Esophagus (tissue), 2 donors: ENCODE data around the gene GLB1L3. TPM values are rescaled to one million over a fixed set of nuclear protein-coding genes. Genes with fewer than 3 reads are reported as not detected.

Experiments
- H3K27ac ChIP-seq, 2 donors: one replicate each; pipeline ENCODE4 v1.5.1; 2013; ENCODE audit warnings: low read depth in 2 of 2, mild to moderate bottlenecking in 2 of 2, inconsistent platforms in 1 of 2, low read length in 1 of 2, moderate library complexity in 1 of 2
- H3K27me3 ChIP-seq, 2 donors: one replicate each; pipeline ENCODE4 v1.6.1; 2013; ENCODE audit warnings: low read length in 2 of 2, control low read depth in 1 of 2, mild to moderate bottlenecking in 1 of 2; ENCODE audit not compliant: insufficient read depth in 2 of 2, control insufficient read depth in 1 of 2
- H3K36me3 ChIP-seq, 2 donors: one replicate each; pipeline ENCODE4 v1.6.1; 2013; ENCODE audit warnings: low read length in 1 of 2; ENCODE audit not compliant: control insufficient read depth in 2 of 2, insufficient read depth in 2 of 2
- H3K4me1 ChIP-seq, 2 donors: one replicate each; pipeline ENCODE4 v1.6.1; 2013; ENCODE audit warnings: low read length in 1 of 2; ENCODE audit not compliant: control insufficient read depth in 2 of 2, insufficient read depth in 2 of 2
- H3K4me3 ChIP-seq, 2 donors: one replicate each; pipeline ENCODE4 v1.5.1; 2013; ENCODE audit warnings: low read length in 2 of 2, mild to moderate bottlenecking in 2 of 2, low read depth in 1 of 2, moderate library complexity in 1 of 2
- H3K9me3 ChIP-seq, 2 donors: one replicate each; pipeline ENCODE4 v1.6.1; 2013; ENCODE audit warnings: mild to moderate bottlenecking in 2 of 2, low read depth in 1 of 2, low read length in 1 of 2, moderate library complexity in 1 of 2; ENCODE audit not compliant: control insufficient read depth in 2 of 2, insufficient read depth in 1 of 2
- WGBS, 2 donors: extraction: QIAGEN DNeasy Blood & Tissue Kit; methylation state at CpG; one replicate each; pipeline ENCODE4 v1.1.7; 2013; 5-methylcytosine and 5-hydroxymethylcytosine counted together
- polyA plus RNA-seq, 2 donors: library from polyadenylated mRNA; stranded (reverse); fragments of 200-250 nt; gene quantifications; one replicate each; pipeline ENCODE4 v1.2.3, GENCODE V29; 2013
- donor health status: healthy with polysubstance abuse.
- donor health status: Bipolar disorder and iron deficiency.

GLB1L3 gene
- polyA plus RNA-seq, 2 donors = 0.04 to 0.08 TPM

DNA sequence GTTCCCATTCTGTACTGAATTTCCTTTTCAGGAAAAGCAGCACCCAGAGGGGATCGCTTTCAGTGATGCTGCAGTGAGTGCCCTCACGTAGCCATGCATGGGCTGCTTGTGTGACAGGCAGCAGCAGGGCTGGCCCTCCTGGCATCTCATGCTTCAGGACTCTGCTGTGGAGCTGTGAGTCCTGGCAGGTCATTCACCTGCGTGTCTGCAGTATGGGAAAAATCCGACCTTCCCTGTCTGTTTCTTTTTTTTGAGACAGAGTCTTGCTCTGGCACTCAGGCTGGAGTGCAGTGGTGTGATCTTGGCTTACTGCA, 69.0 kb downstream of the GLB1L3 start:
- Histone ChIP-seq H3K4me1 (peaks cover 0 to 4% of the 10 kb centered on the region in 2 donors), H3K36me3 (no peaks in the 10 kb centered on the region), H3K4me3 (no peak overlapping the region), H3K9me3 (no peaks in the 10 kb centered on the region), H3K27ac (no peak overlapping the region), H3K27me3 (no peaks in the 10 kb centered on the region)
- 85 to 89% methylated on average over 4 of the region's 4 CpGs for WGBS, 2 donors

DNA sequence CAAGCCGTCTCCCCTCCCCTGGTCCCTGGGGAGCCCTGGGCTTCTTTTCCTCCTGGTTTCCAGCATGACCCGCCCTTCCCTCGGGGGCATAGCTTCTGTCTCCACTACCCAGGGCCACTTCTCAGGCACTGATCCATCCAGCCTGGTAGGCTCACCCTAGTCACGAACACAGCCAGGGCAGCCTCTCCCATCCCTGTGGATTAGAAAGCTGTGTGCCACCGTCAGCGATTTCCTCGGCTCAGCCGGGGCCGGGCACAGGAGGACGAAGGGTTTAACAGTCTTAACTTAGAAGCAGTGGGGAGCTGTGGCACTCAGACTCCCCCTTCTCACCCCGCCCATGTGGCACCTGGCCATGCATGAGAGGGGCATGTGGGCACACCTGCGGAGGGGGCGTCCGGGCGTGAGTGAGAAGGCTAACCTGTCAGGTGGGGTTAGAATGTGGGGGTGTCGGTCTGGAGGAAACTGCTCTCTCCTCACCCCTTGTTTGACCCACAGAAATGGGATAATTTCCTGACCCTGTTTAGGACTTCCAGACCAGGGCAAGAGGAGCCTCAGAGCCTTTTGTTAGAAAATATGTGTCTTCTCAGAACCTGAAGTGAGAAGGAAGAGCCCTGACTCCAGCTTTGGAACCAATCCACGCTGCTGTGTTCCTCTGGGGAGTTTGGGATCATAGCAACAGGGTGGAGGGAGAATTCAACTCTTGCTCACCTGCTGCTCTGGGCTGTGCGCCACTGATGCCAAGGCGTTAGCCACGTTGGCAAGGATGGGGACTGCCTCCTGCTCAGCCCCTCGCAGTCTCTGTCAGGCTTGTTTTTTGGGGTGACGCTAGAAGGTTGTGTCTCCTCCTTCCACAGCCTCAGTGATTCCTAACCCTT, 70.2 kb downstream of the GLB1L3 start:
- H3K27ac ChIP-seq = no peak overlapping the region
- H3K9me3 ChIP-seq = no peaks in the 10 kb centered on the region
- H3K4me3 ChIP-seq = no peak overlapping the region
- peaks cover 0 to 4% of the 10 kb centered on the region in 2 donors for H3K4me1 ChIP-seq
- no peaks in the 10 kb centered on the region for H3K27me3 ChIP-seq
- 56 to 71% methylated on average over 22 of the region's 22 CpGs for WGBS, 2 donors
- no peaks in the 10 kb centered on the region for H3K36me3 ChIP-seq

DNA sequence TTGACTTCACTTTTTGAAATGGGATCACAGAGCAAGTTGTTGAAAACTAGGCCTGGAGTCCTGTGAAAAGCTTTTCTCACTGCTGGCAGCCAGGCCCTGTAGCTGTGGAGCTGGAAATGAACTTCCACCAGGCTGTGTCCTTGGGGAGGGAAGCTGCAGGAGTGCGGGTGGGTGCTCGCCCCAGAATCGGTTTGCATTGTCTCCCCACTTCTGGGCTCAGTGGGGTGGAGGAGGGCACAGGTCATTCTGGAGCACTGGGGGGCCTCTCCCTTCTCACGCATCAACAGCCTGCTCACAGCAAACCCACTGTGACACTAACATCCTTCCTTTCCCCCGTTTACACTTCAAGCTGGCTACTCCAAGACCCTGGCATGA, 70.8 kb downstream of the GLB1L3 start:
- 79 to 87% methylated on average over 5 of the region's 5 CpGs for WGBS, 2 donors
- Histone ChIP-seq H3K27me3 (no peaks in the 10 kb centered on the region), H3K4me3 (no peak overlapping the region), H3K4me1 (peaks cover 0 to 4% of the 10 kb centered on the region in 2 donors), H3K36me3 (no peaks in the 10 kb centered on the region), H3K9me3 (no peaks in the 10 kb centered on the region), H3K27ac (no peak overlapping the region)

DNA sequence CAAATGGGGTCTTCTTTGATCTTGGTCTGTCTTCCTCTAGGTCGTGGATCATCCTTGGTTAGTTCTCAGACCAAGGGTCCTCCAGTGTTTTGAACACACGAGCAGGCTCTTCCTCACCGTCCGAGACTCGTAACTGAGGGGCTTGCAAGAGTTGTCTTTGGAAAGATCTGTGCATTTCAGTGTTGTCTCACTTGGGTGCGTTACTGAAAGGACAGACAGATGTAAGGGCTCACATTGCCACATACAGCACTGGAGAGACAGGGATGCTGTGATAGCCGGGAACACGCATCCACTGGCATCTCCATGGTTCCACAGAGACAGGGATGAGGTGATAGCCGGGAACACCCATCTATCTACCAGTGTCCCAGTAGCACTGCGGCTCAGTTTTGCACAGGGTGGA, 71.3 kb downstream of the GLB1L3 start:
- 84 to 91% methylated on average over 10 of the region's 10 CpGs for WGBS, 2 donors
- no peaks in the 10 kb centered on the region for H3K9me3 ChIP-seq
- H3K4me1 ChIP-seq = peaks cover 0 to 4% of the 10 kb centered on the region in 2 donors
- H3K27me3 ChIP-seq = no peaks in the 10 kb centered on the region
- H3K4me3 ChIP-seq = no peak overlapping the region
- no peak overlapping the region for H3K27ac ChIP-seq
- H3K36me3 ChIP-seq = no peaks in the 10 kb centered on the region

DNA sequence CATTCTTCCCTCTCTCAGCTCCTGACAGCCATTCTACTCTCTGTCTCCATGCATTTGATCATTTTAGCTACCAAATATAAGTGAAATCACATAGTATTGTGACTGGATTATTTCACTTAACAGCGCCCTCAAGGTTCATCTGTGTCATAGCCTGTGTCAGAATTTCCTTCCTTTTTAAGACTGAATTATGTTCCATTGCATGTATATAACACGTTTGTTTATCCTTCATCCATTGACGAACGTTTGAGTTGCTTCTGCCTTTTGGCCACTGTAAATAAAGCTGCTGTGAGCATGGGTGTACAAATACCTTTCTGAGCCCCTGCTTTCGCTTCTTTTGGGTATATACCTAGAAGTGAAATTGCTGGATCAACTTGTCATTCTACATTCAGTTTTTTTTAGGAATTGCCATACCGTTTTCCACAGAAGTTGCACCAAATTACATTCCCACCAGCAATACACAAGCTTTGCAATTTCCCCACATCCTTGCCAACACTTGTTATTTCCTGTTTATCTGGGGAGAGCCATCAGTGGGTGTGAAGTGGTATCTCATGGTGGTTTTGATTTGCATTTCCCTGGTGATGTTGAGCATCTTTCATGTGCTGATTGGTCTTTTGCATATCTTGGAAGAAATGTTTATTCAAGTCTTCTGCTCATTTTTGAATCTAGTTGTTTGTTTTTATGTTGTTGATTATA, 73.1 kb downstream of the GLB1L3 start:
- no peaks in the 10 kb centered on the region for H3K27me3 ChIP-seq
- WGBS, 2 donors = 64% methylated on average over 6 of the region's 6 CpGs

DNA sequence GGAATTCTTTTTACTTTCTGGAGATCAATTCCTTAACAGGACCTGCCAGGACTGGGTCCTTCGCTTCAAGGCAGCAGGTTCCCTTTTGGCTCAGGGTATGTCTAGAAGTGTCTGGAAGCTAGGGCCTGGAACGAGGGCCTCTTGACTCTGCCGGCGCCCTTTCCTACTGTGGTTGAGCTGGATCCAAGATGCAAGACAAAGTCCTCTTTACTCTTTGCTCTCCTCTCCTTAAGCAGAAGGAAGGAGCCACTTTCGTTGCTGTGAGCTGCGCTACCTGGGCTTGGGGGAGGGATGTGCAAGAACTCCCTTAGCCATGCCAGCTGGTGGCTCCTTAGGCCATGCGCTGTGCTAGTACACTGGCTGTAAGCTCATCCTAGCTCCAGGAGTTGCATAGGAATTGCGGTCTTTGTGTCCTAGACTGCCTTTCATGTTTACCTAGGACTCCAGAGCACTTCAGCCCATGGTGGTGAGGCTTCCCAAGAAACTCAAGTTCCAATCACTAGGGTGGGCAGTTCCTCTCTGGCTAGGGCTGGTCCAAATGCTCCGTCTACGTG, 73.7 kb downstream of the GLB1L3 start:
- H3K27ac ChIP-seq = no peak overlapping the region
- H3K36me3 ChIP-seq = no peaks in the 10 kb centered on the region
- 90 to 92% methylated on average over 10 of the region's 10 CpGs for WGBS, 2 donors
- no peak overlapping the region for H3K4me3 ChIP-seq
- peaks cover 0 to 4% of the 10 kb centered on the region in 2 donors for H3K4me1 ChIP-seq
- no peaks in the 10 kb centered on the region for H3K27me3 ChIP-seq
- H3K9me3 ChIP-seq = no peaks in the 10 kb centered on the region

More for the DNA sequence above, 73.1 kb downstream of the GLB1L3 start:
- Histone ChIP-seq H3K4me1 (peaks cover 0 to 4% of the 10 kb centered on the region in 2 donors), H3K9me3 (no peaks in the 10 kb centered on the region), H3K36me3 (no peaks in the 10 kb centered on the region), H3K4me3 (no peak overlapping the region), H3K27ac (no peak overlapping the region)

DNA sequence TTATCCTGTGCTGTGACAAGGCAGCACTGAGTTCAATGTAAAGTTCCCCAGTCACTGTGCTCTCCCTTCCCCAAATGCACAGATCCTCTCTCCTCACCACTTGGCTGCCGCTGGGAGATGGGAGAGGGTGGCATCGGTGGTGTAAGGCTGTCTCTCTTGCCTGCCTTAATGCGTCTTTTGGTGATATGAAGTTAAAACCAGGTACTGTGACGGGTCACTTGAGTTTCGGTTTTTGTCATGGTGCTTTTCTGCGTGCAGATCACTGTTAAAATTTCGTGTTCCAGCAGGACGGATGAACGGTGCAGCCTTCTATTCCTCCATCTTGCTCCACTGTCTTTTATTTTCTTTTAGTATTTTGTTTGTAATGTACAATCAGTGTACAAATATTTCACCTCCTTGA, 74.2 kb downstream of the GLB1L3 start:
- Histone ChIP-seq H3K27ac (no peak overlapping the region), H3K36me3 (no peaks in the 10 kb centered on the region), H3K4me1 (peaks cover 0 to 4% of the 10 kb centered on the region in 2 donors), H3K4me3 (no peak overlapping the region), H3K27me3 (no peaks in the 10 kb centered on the region), H3K9me3 (no peaks in the 10 kb centered on the region)
- 87 to 92% methylated on average over 9 of the region's 9 CpGs for WGBS, 2 donors

DNA sequence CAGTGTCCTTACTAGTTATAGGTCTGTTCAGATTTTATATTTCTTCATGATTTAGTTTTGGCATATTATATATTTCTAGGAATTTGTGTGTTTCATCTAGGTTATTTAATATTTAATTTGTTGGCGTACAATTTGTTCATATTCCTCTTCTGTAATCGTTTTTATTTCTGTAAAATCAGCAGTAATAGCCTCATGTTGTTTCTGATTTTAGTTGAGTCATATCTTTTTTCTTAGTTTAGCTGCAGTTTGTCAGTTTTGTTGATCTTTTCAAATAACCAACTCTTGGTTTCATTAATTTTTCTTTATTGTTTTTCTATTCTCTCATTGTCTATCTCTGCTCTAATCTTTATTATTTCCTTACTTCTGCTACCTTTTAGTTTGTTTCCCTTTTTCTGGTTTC, 75.9 kb downstream of the GLB1L3 start:
- WGBS, 2 donors = 91 to 92% methylated on average over 2 of the region's 2 CpGs
- Histone ChIP-seq H3K4me1 (no peaks in the 10 kb centered on the region), H3K4me3 (no peak overlapping the region), H3K27me3 (no peaks in the 10 kb centered on the region), H3K27ac (no peak overlapping the region), H3K36me3 (peaks cover 0 to 2% of the 10 kb centered on the region in 2 donors), H3K9me3 (no peaks in the 10 kb centered on the region)

DNA sequence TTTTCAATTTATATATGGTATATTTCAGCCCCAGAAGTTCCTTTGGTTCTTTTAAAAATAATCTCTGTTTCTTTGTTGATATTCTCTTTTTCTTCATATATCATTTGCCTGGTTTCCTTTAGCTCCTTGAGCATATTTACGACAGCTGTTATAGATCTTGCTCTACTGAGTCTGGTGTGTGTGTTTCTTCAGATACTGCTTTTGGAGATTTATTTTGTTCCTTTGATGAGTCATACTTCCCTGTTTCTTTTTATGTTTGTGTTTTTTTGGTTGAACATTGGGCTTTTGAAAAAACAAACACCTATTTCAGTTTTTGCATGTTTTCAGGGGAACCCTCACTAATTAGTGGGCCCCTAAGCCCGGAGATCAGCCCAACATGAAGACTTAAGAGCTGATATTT, 79.0 kb downstream of the GLB1L3 start:
- peaks cover 0 to 4% of the 10 kb centered on the region in 2 donors for H3K36me3 ChIP-seq
- whole genome bisulfite sequencing, 2 donors = 71 to 73% methylated on average over 2 of the region's 2 CpGs
- H3K27ac ChIP-seq = no peak overlapping the region

More for the DNA sequence above, 79.0 kb downstream of the GLB1L3 start:
- Histone ChIP-seq H3K4me3 (no peak overlapping the region), H3K9me3 (no peaks in the 10 kb centered on the region), H3K27me3 (no peaks in the 10 kb centered on the region), H3K4me1 (no peaks in the 10 kb centered on the region)
